Prostate gland (tissue), 2 donors: ENCODE data around the gene SFMBT1. TPM values are rescaled to one million over a fixed set of nuclear protein-coding genes. Genes with fewer than 3 reads are reported as not detected.

ENCODE experiments used
- DNase-seq: peaks from one replicate; pipeline ENCODE4 v3.0.0-alpha.2; 2019; ENCODE audit warnings: low spot score
- H3K27ac ChIP-seq, 2 donors: fragments of 200-600 bp; sonication (generic); 2 replicates each; pipeline ENCODE4 v1.5.1; 2017 to 2019
- H3K27me3 ChIP-seq: fragments of 200-600 bp; sonication (generic); replicated peaks from 2 replicates; pipeline ENCODE4 v1.5.1; 2019; ENCODE audit not compliant: insufficient read depth
- H3K36me3 ChIP-seq, 2 donors: fragments of 200-600 bp; sonication (generic); 1 replicate in 1 of 2; 2 replicates in 1 of 2; pipeline versions ENCODE4 v1.5.1 to v1.8.1; 2017 to 2019
- H3K4me1 ChIP-seq: fragments of 200-600 bp; sonication (generic); replicated peaks from 2 replicates; pipeline ENCODE4 v1.5.1; 2019
- H3K4me3 ChIP-seq, 2 donors: fragments of 200-600 bp; sonication (generic); 2 replicates each; pipeline ENCODE4 v1.5.1; 2017 to 2019
- H3K9me3 ChIP-seq: fragments of 200-600 bp; sonication (generic); 2 replicates; pipeline ENCODE4 v1.5.1; 2017
- POLR2A ChIP-seq: fragments of 450-650 bp; IDR thresholded peaks from one replicate; pipeline ENCODE4 v1.6.1; 2016; ENCODE audit warnings: antibody characterized with exemption, mild to moderate bottlenecking
- POLR2AphosphoS5 ChIP-seq: sonication (generic); formaldehyde crosslinking; IDR thresholded peaks from one replicate; pipeline ENCODE4 v1.6.1; 2017; ENCODE audit warnings: antibody characterized with exemption
- WGBS: methylation state at CpG from one replicate; pipeline ENCODE4 v1.1.5; 2018; 5-methylcytosine and 5-hydroxymethylcytosine counted together
- intact Hi-C: fragments of 100-400 bp; cut with DNase I; formaldehyde crosslinking; loops from one replicate; pipeline ENCODE4 v1.14.2; 2022
- total RNA-seq, 2 donors: library from RNA; depleted of rRNA; stranded (reverse); fragments of >200 nt; gene quantifications; one replicate each; pipeline ENCODE4 v1.1.0, GENCODE V29; 2016
- TF ChIP-seq, protein P1 (sequence below), 4 experiments: fragments of 200-600 bp in 2 of 4; fragments of 450-650 bp in 2 of 4; sonication (generic) in 2 of 4; IDR thresholded peaks; 1 replicate in 3 of 4; 2 replicates in 1 of 4; pipeline ENCODE4 v1.5.1; 2016 to 2019; ENCODE audit warnings: antibody characterized with exemption in 4 of 4, mild to moderate bottlenecking in 2 of 4, moderate library complexity in 2 of 4

The SFMBT1 gene
- total RNA-seq, 2 donors from 2014 or later: 35.3 to 37.4 TPM

DNA sequence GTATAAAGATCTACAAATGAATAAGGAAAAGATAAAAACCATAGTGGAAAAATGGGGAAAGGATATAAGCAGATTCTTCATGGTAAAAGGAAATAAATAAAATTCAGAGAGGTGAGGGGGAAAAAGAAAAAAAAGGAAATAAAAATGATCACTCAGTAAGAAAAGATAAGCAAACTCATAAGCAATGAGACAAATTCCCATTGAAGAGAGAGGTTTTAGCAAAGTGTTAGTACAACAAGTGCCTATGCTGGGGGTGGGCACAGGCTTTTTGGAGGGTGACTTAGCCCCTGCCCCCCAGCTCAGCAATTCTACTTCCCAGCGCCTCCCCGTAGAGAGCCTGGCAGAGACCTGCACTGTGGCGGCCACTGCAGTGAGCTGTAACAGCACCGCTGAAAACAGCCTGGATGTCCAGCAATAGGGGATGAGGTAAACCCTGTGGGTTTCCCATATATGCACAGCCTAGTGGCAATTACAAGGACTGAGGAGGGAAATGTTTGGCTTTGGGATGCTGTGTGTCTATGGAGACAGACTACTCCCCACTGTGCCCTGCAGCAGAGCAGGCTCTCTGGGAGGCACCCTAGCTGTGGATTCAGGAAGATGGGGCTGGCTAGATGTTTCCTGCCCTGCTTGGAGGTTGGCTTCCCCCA, 23.7 kb upstream of the SFMBT1 start:
- no peak for DNase-seq
- Histone ChIP-seq H3K9me3 (no peaks in the 10 kb centered on the region), H3K27ac (no peak overlapping the region), H3K4me3 (no peak overlapping the region), H3K36me3 (no peaks in the 10 kb centered on the region), H3K4me1 (peaks cover 5% of the 10 kb centered on the region), H3K27me3 (no peaks in the 10 kb centered on the region)
- TF ChIP-seq POLR2AphosphoS5: no peak
- TF ChIP-seq, protein P1, sequence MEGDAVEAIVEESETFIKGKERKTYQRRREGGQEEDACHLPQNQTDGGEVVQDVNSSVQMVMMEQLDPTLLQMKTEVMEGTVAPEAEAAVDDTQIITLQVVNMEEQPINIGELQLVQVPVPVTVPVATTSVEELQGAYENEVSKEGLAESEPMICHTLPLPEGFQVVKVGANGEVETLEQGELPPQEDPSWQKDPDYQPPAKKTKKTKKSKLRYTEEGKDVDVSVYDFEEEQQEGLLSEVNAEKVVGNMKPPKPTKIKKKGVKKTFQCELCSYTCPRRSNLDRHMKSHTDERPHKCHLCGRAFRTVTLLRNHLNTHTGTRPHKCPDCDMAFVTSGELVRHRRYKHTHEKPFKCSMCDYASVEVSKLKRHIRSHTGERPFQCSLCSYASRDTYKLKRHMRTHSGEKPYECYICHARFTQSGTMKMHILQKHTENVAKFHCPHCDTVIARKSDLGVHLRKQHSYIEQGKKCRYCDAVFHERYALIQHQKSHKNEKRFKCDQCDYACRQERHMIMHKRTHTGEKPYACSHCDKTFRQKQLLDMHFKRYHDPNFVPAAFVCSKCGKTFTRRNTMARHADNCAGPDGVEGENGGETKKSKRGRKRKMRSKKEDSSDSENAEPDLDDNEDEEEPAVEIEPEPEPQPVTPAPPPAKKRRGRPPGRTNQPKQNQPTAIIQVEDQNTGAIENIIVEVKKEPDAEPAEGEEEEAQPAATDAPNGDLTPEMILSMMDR (IDR thresholded peaks at IDR 0.05): no peak
- TF ChIP-seq POLR2A: no peak
- WGBS: 59% methylated on average over 4 of the region's 4 CpGs
- intact Hi-C loops: loop anchor here (5.0 to 10.0 kb wide), 3 partner anchors 137 to 295 kb away; partner anchors contain the start of genes ITIH1 and NEK4

DNA sequence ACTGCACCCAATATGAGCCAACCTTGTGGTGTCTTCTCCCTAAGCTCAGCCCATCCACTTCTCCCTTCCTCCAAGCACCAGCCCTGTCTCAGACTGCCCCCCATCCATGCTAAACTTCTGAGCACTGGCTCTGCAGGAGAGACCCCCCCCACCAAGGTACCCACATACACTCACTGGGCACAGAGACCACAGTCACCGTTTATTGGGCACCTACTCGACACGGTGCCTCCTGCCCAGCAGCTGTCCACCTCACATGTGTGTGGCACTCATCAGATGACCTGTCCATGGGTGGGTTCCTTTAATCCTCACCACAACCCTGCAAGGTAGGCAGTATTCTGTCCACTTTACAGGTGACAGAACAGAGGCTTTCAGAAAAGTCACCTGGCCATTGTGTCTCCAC, 22.3 kb upstream of the SFMBT1 start:
- DNase-seq: no peak
- Histone ChIP-seq H3K27ac (no peak overlapping the region), H3K9me3 (no peaks in the 10 kb centered on the region), H3K4me1 (peaks cover 5% of the 10 kb centered on the region), H3K4me3 (no peak overlapping the region), H3K27me3 (no peaks in the 10 kb centered on the region), H3K36me3 (no peaks in the 10 kb centered on the region)
- no peak for TF ChIP-seq POLR2A
- TF ChIP-seq POLR2AphosphoS5: no peak
- TF ChIP-seq, protein P1 (IDR thresholded peaks at IDR 0.05): no peak
- intact Hi-C loops: no loop called here
- WGBS: 85% methylated on average over 3 of the region's 3 CpGs

DNA sequence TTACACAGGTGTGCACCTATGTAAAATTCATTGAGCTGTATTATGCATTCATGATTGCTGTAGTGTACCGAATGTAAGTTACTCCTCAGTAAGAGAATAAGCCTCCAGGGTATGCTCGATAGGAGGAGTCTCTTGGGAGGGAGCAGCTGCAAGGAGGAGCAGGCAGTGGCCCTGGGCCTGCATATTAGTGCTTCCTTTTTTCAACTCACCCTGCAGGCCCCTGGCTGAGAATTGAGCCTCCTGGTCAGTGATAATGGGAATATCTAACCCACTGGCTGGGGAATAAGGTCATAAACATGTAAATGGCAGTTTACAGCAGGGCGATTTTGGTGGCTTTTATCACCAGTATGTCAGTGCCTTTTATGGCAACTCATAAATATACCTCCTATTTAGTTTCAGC, 21.7 kb upstream of the SFMBT1 start:
- WGBS: 64% methylated on average over 3 of the region's 3 CpGs
- intact Hi-C loops: no loop called here
- Histone ChIP-seq H3K36me3 (no peaks in the 10 kb centered on the region), H3K9me3 (no peaks in the 10 kb centered on the region), H3K4me1 (peaks cover 4% of the 10 kb centered on the region), H3K4me3 (no peak overlapping the region), H3K27me3 (no peaks in the 10 kb centered on the region), H3K27ac (no peak overlapping the region)
- TF ChIP-seq POLR2AphosphoS5 (no peak), POLR2A (no peak)
- TF ChIP-seq, protein P1 (IDR thresholded peaks at IDR 0.05): no peak
- no peak for DNase-seq

DNA sequence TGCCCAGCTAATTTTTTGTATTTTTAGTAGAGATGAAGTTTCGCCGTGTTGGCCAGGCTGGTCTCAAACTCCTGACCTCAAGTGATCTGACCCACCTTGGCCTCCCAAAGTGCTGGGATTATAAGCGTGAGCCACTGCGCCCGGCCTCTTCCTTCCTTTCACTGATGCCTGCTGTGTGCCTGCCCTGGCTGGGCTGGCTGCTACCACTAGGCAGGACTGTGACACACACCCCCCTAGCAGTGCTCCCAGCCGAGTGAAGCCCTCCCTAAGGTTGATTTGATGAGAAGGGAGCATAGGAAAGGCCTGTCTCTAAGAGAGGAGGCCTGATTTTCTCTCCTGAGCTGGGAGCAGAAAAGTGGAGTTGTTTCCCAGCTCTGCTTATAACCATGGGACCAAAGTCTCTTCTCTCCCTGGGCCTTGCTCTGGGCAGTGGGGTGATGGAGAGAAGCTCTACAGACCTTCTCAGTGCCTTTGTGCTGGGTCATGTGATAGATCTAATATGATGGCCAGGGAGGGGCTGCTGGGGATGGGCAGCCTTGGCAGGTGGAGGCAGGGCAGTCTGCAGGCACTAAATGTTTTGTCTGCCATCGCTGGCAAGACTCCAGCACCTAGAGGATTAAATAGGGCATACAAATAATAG, 20.1 kb upstream of the SFMBT1 start:
- TF ChIP-seq POLR2AphosphoS5: no peak
- TF ChIP-seq POLR2A: no peak
- TF ChIP-seq, protein P1 (IDR thresholded peaks at IDR 0.05): no peak
- H3K27me3 ChIP-seq: no peaks in the 10 kb centered on the region
- no peaks in the 10 kb centered on the region for H3K36me3 ChIP-seq
- H3K4me1 ChIP-seq: no peaks in the 10 kb centered on the region
- DNase-seq: no peak
- no peak overlapping the region for H3K27ac ChIP-seq
- WGBS: 93% methylated on average over 7 of the region's 7 CpGs
- no peaks in the 10 kb centered on the region for H3K9me3 ChIP-seq
- H3K4me3 ChIP-seq: no peak overlapping the region
- intact Hi-C loops: no loop called here

DNA sequence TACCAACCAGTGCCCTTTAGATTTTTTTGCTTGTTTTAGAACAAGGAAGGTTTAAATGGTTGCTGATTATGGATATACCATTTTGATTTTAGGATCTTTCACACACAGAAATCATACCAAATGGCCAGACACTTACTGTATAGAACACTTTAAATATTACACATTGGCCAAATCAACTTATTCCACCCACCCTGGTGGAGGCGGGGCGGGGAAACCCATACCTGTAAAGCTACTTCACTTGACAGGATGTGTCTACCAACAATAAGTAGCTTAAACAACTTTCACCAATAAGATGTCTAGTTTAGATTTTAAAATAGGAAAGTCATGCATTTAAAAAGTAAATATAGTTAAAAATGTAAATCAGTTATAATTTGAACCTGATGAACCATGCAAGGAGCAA, 17.0 kb upstream of the SFMBT1 start:
- no peak for DNase-seq
- no peaks in the 10 kb centered on the region for H3K9me3 ChIP-seq
- TF ChIP-seq POLR2AphosphoS5 (no peak), POLR2A (no peak)
- TF ChIP-seq, protein P1 (IDR thresholded peaks at IDR 0.05): no peak
- intact Hi-C loops: no loop called here
- H3K4me1 ChIP-seq: no peaks in the 10 kb centered on the region
- H3K27me3 ChIP-seq: no peaks in the 10 kb centered on the region
- 90% methylated on average over 2 of the region's 2 CpGs for WGBS
- H3K4me3 ChIP-seq: no peak overlapping the region
- H3K27ac ChIP-seq: no peak overlapping the region
- H3K36me3 ChIP-seq: no peaks in the 10 kb centered on the region
